ENCODE measurements around the gene OTOP2.

Gene OTOP2

GRCh38 chr17:74921769-74922168 lies 2.3 kb upstream of the OTOP2 start:
- no peak overlapping the region for H3K4me3 ChIP-seq (ENCODE audit: low read length)
- no peak for DNase-seq (ENCODE audit: low read depth)
- TF ChIP-seq CTCF (conservative IDR thresholded peaks at IDR 0.05; ENCODE audit: low read depth, low read length), result no peak

GRCh38 chr17:74922172-74922571 lies 1.9 kb upstream of the OTOP2 start:
- TF ChIP-seq CTCF (conservative IDR thresholded peaks at IDR 0.05; ENCODE audit: low read depth, low read length), result no peak
- no peak overlapping the region for H3K4me3 ChIP-seq (ENCODE audit: low read length)
- no peak for DNase-seq (ENCODE audit: low read depth)

GRCh38 chr17:74922694-74923537 lies 1.2 kb upstream of the OTOP2 start, which contains the start of gene USH1G:
Gene USH1G, minus strand, starts transcription at chr17:74923255. Its CDS starts 182 bp downstream, at chr17:74923073.
- TF ChIP-seq CTCF (conservative IDR thresholded peaks at IDR 0.05; ENCODE audit: low read depth, low read length), result no peak

GRCh38 chr17:74923538-74924249 lies 379 bp upstream of the OTOP2 start:
- no peak overlapping the region for H3K4me3 ChIP-seq (ENCODE audit: low read length)
- peak; percentile 70 for TF ChIP-seq CTCF (conservative IDR thresholded peaks at IDR 0.05; ENCODE audit: low read depth, low read length)
- no peak for DNase-seq (ENCODE audit: low read depth)

More at GRCh38 chr17:74922694-74923537, 1.2 kb upstream of the OTOP2 start, which contains the start of gene USH1G:
- peak within 1 kb of the TSS; percentile 22 for H3K4me3 ChIP-seq (ENCODE audit: low read length)
- no peak for DNase-seq (ENCODE audit: low read depth)

GRCh38 chr17:74925242-74925641 lies 1.2 kb downstream of the OTOP2 start:
- DNase-seq (ENCODE audit: low read depth), result no peak
- TF ChIP-seq CTCF (conservative IDR thresholded peaks at IDR 0.05; ENCODE audit: low read depth, low read length), result no peak
- no peak overlapping the region for H3K4me3 ChIP-seq (ENCODE audit: low read length)

GRCh38 chr17:74928786-74929185 lies 4.7 kb downstream of the OTOP2 start:
- no peak for TF ChIP-seq CTCF (conservative IDR thresholded peaks at IDR 0.05; ENCODE audit: low read depth, low read length)
- no peak for DNase-seq (ENCODE audit: low read depth)
- H3K4me3 ChIP-seq (ENCODE audit: low read length), result no peak overlapping the region

All from retinal pigment epithelial cell (primary cell).